Measurements from ENCODE around the gene PRDM7.
"Not testable (repeated sequence)": the region's sequence is repeated elsewhere in the genome, so short reads cannot be mapped to it uniquely, and the experiment has no call there.

The PRDM7 gene

GRCh38 chr16:90070440-90070839 lies 6.7 kb downstream of the PRDM7 start:
- DNase-seq, result no peak

GRCh38 chr16:90061437-90061836 lies 15.7 kb downstream of the PRDM7 start:
- no peak for DNase-seq

GRCh38 chr16:90057738-90058173 lies 19.4 kb downstream of the PRDM7 start:
- no peak for DNase-seq

- not testable (repeated sequence) for DNase-seq
These were observed 20.6 kb downstream of the PRDM7 start for GRCh38 chr16:90056521-90056920.

GRCh38 chr16:90055371-90055770 lies 21.8 kb downstream of the PRDM7 start:
- no peak for DNase-seq

GRCh38 chr16:90054554-90054953 lies 22.6 kb downstream of the PRDM7 start:
- no peak for DNase-seq

GRCh38 chr16:90053902-90054500 lies 23.1 kb downstream of the PRDM7 start:
- no peak for DNase-seq

GRCh38 chr16:90050969-90051368 lies 26.2 kb downstream of the PRDM7 start:
- no peak for DNase-seq

- no peak for DNase-seq
These were observed 28.3 kb downstream of the PRDM7 start for GRCh38 chr16:90048737-90049330.

GRCh38 chr16:90048347-90048722 lies 28.8 kb downstream of the PRDM7 start:
- DNase-seq, result no peak

GRCh38 chr16:90047714-90048346 lies 29.3 kb downstream of the PRDM7 start:
- DNase-seq, result no peak

- no peak for DNase-seq
These were observed 30.0 kb downstream of the PRDM7 start for GRCh38 chr16:90046971-90047713.

- DNase-seq, result no peak
These were observed 30.8 kb downstream of the PRDM7 start for GRCh38 chr16:90046122-90046970.

- DNase-seq, result no peak
These were observed 33.0 kb downstream of the PRDM7 start for GRCh38 chr16:90044111-90044551.

GRCh38 chr16:90043526-90043925 lies 33.6 kb downstream of the PRDM7 start:
- DNase-seq, result no peak

- DNase-seq, result no peak
These were observed 34.1 kb downstream of the PRDM7 start for GRCh38 chr16:90042946-90043514.

GRCh38 chr16:90041896-90042473 lies 35.1 kb downstream of the PRDM7 start:
- no peak for DNase-seq

GRCh38 chr16:90040152-90041023 lies 36.7 kb downstream of the PRDM7 start:
- no peak for DNase-seq

GRCh38 chr16:90037276-90037675 lies 39.9 kb downstream of the PRDM7 start:
- DNase-seq, result no peak

GRCh38 chr16:90035902-90036301 lies 41.2 kb downstream of the PRDM7 start:
- no peak for DNase-seq

GRCh38 chr16:90034504-90034903 lies 42.6 kb downstream of the PRDM7 start:
- DNase-seq, result no peak

Measured in CD4-positive, alpha-beta T cell treated with Interleukin-15 for 1 hour (primary cell).